ENCODE data around the gene CDKL5. TPM values are rescaled to one million over a fixed set of nuclear protein-coding genes. Genes with fewer than 3 reads are reported as not detected.
"Not testable (repeated sequence)": the region's sequence is repeated elsewhere in the genome, so short reads cannot be mapped to it uniquely, and the experiment has no call there.

CDKL5 gene
- total RNA-seq, 2 donors from 2014 or later, result 0.95 to 1.7 TPM

GRCh38 chrX:18433288-18433687 is 7.9 kb downstream of the CDKL5 start:
- not testable (repeated sequence) for H3K36me3 Mint-ChIP-seq (ENCODE audit: low read depth); H3K27me3 Mint-ChIP-seq; H3K9me3 Mint-ChIP-seq; H3K4me1 Mint-ChIP-seq; H3K27ac Mint-ChIP-seq; ATAC-seq (replicated peaks); H3K4me3 Mint-ChIP-seq

DNA sequence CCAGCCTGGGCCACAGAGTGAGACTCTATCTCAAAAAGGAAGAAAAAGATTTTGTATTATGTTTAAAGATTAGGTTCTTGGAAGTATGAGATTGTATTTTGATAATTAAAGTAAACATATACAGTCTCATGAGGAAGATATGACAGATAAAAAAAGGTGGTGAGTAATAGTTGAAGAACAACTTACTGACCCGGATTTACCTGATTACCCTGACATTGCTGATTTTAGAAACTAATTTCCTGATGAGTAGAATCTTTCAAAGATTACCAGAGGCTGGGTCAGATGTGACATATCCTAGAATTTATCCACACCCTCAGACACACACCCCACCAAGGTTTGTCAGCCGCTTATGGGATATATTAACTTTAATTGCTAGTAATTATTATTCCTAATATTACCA is 9.5 kb downstream of the CDKL5 start:
- ATAC-seq (replicated peaks), result no peak
- no peaks in the 10 kb centered on the region for H3K36me3 Mint-ChIP-seq (ENCODE audit: low read depth)
- no peak overlapping the region for H3K27ac Mint-ChIP-seq
- H3K4me1 Mint-ChIP-seq, result no peaks in the 10 kb centered on the region
- H3K27me3 Mint-ChIP-seq, result no peaks in the 10 kb centered on the region
- H3K9me3 Mint-ChIP-seq, result no peaks in the 10 kb centered on the region
- no peak overlapping the region for H3K4me3 Mint-ChIP-seq

DNA sequence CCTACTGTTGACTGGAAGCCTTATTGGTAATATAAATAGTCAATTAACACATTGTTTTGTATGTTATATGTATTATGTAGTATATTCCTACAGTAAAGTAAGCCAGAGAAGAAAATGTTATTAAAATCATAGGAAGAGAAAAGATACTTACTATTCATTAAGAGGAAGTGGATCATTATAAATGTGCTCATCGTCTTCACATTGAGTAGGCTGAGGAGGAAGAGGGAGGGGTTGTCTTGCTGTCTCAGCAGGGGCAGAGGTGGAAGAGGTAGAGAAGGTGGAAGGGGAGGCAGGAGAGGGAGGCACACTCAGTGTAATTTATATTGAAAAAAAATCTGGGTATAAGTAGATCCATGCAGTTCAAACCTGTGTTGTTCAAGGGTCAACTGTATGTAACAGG is 10.6 kb downstream of the CDKL5 start:
- ATAC-seq (replicated peaks), result no peak
- no peaks in the 10 kb centered on the region for H3K27me3 Mint-ChIP-seq
- no peaks in the 10 kb centered on the region for H3K36me3 Mint-ChIP-seq (ENCODE audit: low read depth)

DNA sequence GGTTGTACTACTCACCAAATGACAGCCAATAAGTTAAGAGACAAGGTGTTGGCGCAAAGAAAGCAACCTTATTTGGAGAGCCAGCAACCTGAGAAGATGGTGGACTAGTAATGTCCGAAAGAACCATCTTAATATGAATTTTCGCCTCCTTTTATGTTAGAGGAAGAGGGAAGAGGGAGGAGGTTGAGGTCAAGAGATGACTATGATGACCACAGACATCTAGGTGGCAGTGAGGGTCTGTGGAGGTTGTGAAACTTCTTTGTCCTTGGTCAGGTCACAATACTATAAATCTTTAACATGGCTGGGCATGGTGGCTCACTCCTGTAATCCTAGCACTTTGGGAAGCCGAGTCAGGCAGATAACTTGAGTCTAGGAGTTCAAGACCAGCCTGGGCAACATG is 15.4 kb downstream of the CDKL5 start:
- Mint-ChIP-seq H3K4me1 (no peaks in the 10 kb centered on the region), H3K27ac (no peak overlapping the region), H3K36me3 (ENCODE audit: low read depth) (no peaks in the 10 kb centered on the region), H3K27me3 (no peaks in the 10 kb centered on the region), H3K9me3 (no peaks in the 10 kb centered on the region), H3K4me3 (no peak overlapping the region)
- no peak for ATAC-seq (replicated peaks)

More for the DNA sequence above, 10.6 kb downstream of the CDKL5 start:
- H3K27ac Mint-ChIP-seq, result no peak overlapping the region
- no peaks in the 10 kb centered on the region for H3K4me1 Mint-ChIP-seq
- H3K4me3 Mint-ChIP-seq, result no peak overlapping the region
- no peaks in the 10 kb centered on the region for H3K9me3 Mint-ChIP-seq

DNA sequence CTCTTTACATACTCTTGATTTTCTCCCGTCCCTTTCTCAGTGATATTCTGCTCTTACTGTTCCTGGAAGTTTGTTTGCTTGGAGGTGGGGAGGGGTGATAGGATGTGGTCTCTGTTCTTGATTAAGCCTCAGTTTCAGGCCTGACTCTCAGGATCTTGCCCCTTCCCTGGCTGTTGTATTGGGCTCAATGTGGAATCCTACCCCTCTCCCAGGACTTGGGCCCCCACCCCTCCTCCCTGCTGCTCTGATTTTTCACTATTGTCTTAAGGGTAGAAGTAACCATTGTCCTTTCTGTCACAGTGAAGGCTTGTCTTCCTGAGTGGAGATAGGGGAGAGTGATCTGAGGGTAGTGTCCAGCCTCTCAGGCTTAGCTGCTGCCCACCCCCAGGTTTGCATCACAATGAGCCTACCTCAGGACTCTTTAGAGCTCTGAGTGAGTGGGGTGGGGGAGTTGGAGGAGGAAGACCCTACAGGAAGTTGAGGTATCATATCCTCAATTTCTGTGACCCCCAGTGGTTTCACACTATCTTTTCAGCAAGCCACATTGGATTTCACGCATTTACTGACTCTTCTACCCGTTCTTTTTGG is 16.5 kb downstream of the CDKL5 start:
- H3K27me3 Mint-ChIP-seq, result no peaks in the 10 kb centered on the region
- no peaks in the 10 kb centered on the region for H3K36me3 Mint-ChIP-seq (ENCODE audit: low read depth)
- ATAC-seq (replicated peaks), result no peak
- no peaks in the 10 kb centered on the region for H3K4me1 Mint-ChIP-seq
- H3K4me3 Mint-ChIP-seq, result no peak overlapping the region
- no peak overlapping the region for H3K27ac Mint-ChIP-seq
- no peaks in the 10 kb centered on the region for H3K9me3 Mint-ChIP-seq

DNA sequence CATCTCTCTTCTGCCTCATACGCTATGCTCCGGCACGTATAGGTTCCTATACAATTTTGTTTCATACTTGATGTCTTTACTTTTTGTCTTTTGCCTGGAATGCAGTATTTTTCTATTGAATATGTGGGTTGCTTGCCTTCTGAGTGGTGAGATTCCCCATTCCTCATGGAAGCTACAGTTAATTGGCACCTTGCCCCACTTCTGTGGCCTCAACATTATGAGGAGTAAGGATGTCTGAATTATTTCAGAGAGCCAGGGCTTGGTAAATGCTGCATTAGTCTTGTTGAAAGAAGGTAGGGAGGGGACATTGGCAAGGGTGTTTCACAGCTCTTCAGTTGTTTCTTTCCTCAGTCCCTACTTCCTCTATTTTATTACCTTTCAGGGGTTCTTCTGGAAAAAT is 23.0 kb downstream of the CDKL5 start:
- Mint-ChIP-seq H3K4me3 (no peak overlapping the region), H3K27ac (no peak overlapping the region), H3K27me3 (no peaks in the 10 kb centered on the region), H3K9me3 (no peaks in the 10 kb centered on the region), H3K36me3 (ENCODE audit: low read depth) (no peaks in the 10 kb centered on the region), H3K4me1 (no peaks in the 10 kb centered on the region)
- no peak for ATAC-seq (replicated peaks)

DNA sequence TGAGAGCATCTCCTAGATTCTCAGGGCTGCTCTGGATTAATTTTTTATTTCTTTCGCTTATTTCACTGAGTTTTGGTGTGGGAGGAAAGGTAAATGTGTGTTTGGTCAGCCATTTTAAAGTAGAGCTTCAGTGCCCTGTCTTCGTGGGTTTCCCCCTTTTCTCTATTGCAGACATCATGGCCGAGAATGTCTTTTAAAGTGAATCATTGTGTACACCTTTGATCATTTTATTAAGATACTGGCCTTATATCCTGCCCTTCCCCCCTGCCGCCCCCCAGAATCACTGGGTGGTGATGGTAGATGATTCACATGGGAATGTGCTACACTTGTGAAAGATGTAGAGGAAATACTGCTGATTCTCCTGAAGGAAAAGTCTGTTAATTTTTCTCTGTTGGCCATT is 23.8 kb downstream of the CDKL5 start:
- Mint-ChIP-seq H3K4me1 (no peaks in the 10 kb centered on the region), H3K36me3 (ENCODE audit: low read depth) (no peaks in the 10 kb centered on the region), H3K27me3 (no peaks in the 10 kb centered on the region)

GRCh38 chrX:18455384-18455783 is 30.0 kb downstream of the CDKL5 start:
- Mint-ChIP-seq H3K27me3 (no peaks in the 10 kb centered on the region), H3K9me3 (no peaks in the 10 kb centered on the region), H3K27ac (no peak overlapping the region), H3K4me1 (no peaks in the 10 kb centered on the region), H3K36me3 (ENCODE audit: low read depth) (no peaks in the 10 kb centered on the region), H3K4me3 (no peak overlapping the region)
- ATAC-seq (replicated peaks), result no peak

More for the DNA sequence above, 23.8 kb downstream of the CDKL5 start:
- H3K4me3 Mint-ChIP-seq, result no peak overlapping the region
- no peak overlapping the region for H3K27ac Mint-ChIP-seq
- ATAC-seq (replicated peaks), result no peak
- no peaks in the 10 kb centered on the region for H3K9me3 Mint-ChIP-seq

DNA sequence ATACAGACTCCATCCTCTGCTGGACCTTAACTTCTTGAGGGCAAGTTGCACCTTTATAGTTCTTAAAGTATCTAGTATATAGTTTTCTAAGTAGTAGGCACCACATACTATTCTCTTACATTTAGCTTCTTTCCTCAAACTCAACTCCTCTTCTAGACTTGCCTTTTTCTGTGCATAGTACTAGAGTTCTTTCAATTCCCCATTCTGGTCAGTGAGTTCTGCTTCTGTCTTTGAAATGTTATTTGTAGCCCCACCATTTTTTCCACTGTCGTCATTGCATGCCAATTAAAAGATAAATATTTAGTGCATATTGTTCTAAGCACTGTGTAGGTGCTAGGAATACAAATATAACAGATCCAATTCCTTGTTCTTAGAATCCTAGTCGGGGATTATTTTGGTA is 31.6 kb downstream of the CDKL5 start:
- H3K27me3 Mint-ChIP-seq, result no peaks in the 10 kb centered on the region
- no peaks in the 10 kb centered on the region for H3K9me3 Mint-ChIP-seq
- no peak overlapping the region for H3K27ac Mint-ChIP-seq
- H3K4me3 Mint-ChIP-seq, result no peak overlapping the region
- no peaks in the 10 kb centered on the region for H3K4me1 Mint-ChIP-seq
- no peaks in the 10 kb centered on the region for H3K36me3 Mint-ChIP-seq (ENCODE audit: low read depth)
- no peak for ATAC-seq (replicated peaks)

GRCh38 chrX:18461431-18461830 is 36.0 kb downstream of the CDKL5 start:
- Mint-ChIP-seq H3K36me3 (ENCODE audit: low read depth) (no peaks in the 10 kb centered on the region), H3K27me3 (no peaks in the 10 kb centered on the region), H3K9me3 (no peaks in the 10 kb centered on the region), H3K4me1 (no peaks in the 10 kb centered on the region), H3K4me3 (no peak overlapping the region), H3K27ac (no peak overlapping the region)
- no peak for ATAC-seq (replicated peaks)

DNA sequence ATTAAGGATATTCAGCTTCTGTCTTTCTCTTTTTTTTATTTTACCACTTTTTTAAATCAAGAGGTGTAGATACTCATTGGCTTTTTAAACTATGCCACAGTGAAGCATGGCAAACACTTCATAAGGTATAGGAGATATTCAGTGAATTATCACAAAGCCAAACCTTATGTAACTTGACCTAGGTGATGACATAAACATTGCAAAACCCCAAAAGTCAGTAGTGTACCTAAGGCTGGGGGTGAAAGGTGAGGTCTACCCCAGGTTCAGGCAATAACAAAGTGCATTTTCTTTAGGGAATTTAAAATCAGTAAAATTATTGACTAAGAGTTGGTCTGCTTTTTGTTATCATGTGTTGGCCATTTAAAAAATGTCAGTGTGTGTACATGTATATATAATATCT is 39.1 kb downstream of the CDKL5 start:
- Mint-ChIP-seq H3K4me1 (no peaks in the 10 kb centered on the region), H3K27ac (no peak overlapping the region), H3K4me3 (no peak overlapping the region), H3K9me3 (no peaks in the 10 kb centered on the region), H3K27me3 (no peaks in the 10 kb centered on the region), H3K36me3 (ENCODE audit: low read depth) (no peaks in the 10 kb centered on the region)
- ATAC-seq (replicated peaks), result no peak

- no peaks in the 10 kb centered on the region for H3K27me3 Mint-ChIP-seq
Observed at GRCh38 chrX:18465051-18465450, 39.6 kb downstream of the CDKL5 start.

GRCh38 chrX:18468599-18468998 is 43.2 kb downstream of the CDKL5 start:
- Mint-ChIP-seq H3K27me3 (no peaks in the 10 kb centered on the region), H3K36me3 (ENCODE audit: low read depth) (no peaks in the 10 kb centered on the region), H3K27ac (no peak overlapping the region), H3K9me3 (no peaks in the 10 kb centered on the region), H3K4me3 (no peak overlapping the region), H3K4me1 (no peaks in the 10 kb centered on the region)
- no peak for ATAC-seq (replicated peaks)

More at GRCh38 chrX:18465051-18465450, 39.6 kb downstream of the CDKL5 start:
- no peak overlapping the region for H3K4me3 Mint-ChIP-seq
- no peaks in the 10 kb centered on the region for H3K4me1 Mint-ChIP-seq
- no peak for ATAC-seq (replicated peaks)
- H3K9me3 Mint-ChIP-seq, result no peaks in the 10 kb centered on the region
- H3K36me3 Mint-ChIP-seq (ENCODE audit: low read depth), result no peaks in the 10 kb centered on the region
- no peak overlapping the region for H3K27ac Mint-ChIP-seq

DNA sequence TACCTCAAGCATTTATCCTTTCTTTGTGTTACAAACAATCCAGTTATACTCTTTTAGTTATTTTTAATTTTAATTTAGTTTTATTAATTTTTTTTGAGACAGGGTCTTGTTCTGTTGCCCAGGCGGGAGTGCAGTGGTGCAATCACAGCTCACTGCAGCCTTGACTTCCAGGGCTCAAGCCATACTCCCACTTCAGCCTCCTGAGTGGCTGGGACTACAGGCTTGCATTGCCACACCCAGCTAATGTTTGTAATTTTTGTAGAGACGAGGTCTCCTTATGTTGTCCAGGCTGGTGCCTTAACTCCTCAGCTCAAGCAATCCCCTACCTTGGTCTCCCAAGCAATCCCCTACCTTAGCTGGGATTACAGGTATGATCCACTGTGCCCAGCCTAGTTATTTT is 45.9 kb downstream of the CDKL5 start:
- H3K9me3 Mint-ChIP-seq, result no peaks in the 10 kb centered on the region
- H3K27me3 Mint-ChIP-seq, result no peaks in the 10 kb centered on the region
- H3K36me3 Mint-ChIP-seq (ENCODE audit: low read depth), result no peaks in the 10 kb centered on the region
- no peak overlapping the region for H3K4me3 Mint-ChIP-seq
- no peaks in the 10 kb centered on the region for H3K4me1 Mint-ChIP-seq
- no peak for ATAC-seq (replicated peaks)
- no peak overlapping the region for H3K27ac Mint-ChIP-seq

- H3K4me1 Mint-ChIP-seq, result no peaks in the 10 kb centered on the region
- no peak for ATAC-seq (replicated peaks)
- H3K27me3 Mint-ChIP-seq, result no peaks in the 10 kb centered on the region
- no peaks in the 10 kb centered on the region for H3K9me3 Mint-ChIP-seq
- no peaks in the 10 kb centered on the region for H3K36me3 Mint-ChIP-seq (ENCODE audit: low read depth)
- no peak overlapping the region for H3K4me3 Mint-ChIP-seq
- no peak overlapping the region for H3K27ac Mint-ChIP-seq
Observed at GRCh38 chrX:18490806-18491555, 65.6 kb downstream of the CDKL5 start.

All from activated T-helper 17 cell treated with anti-CD3 and anti-CD28 coated beads, Interleukin-2, amount 50 U/mL, for 72 hours (primary cell).